ENCODE results near the gene TEKT1.
"Not testable (repeated sequence)": the region's sequence is repeated elsewhere in the genome, so short reads cannot be mapped to it uniquely, and the experiment has no call there.

TEKT1 gene

DNA sequence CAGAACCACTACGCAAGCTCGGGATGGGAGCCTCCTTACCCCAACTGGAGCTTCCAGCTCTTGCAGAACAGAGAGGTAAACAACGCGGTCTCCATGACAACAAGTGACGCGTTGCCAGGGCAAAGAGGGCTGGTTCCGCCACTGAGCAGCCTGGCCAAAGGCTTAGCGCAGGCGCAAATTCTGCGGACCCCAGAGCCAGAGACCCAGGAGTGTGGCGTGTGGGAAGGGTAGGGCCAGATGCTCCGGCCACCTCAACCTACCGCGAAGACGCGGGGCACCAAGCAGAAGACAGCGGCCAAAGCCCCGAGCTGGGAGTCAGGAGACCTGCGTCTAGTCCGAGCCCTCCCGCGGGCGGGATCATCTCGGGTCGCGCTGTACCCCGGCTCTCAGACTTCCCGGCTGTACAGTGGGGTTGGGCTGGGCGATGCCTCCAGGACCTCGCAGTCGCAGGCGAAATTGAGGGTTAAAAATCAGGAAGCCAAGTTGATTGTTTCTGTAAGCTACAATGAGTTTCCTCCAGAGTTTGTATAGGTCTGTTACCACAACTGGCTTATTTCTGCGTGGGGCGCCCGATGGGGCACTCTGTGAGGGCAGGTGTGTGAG is at the start of gene TEKT1:
Gene TEKT1 (minus strand): TSS at position 69 of the 603 bp plus-strand sequence. CDS start 1,353 bp downstream, outside the sequence.
- DNase-seq, result no peak

- not testable (repeated sequence) for DNase-seq
These were observed 47.9 kb upstream of the TEKT1 start for GRCh38 chr17:6879221-6879975.

GRCh38 chr17:6875276-6875675 is 43.7 kb upstream of the TEKT1 start:
- not testable (repeated sequence) for DNase-seq

DNA sequence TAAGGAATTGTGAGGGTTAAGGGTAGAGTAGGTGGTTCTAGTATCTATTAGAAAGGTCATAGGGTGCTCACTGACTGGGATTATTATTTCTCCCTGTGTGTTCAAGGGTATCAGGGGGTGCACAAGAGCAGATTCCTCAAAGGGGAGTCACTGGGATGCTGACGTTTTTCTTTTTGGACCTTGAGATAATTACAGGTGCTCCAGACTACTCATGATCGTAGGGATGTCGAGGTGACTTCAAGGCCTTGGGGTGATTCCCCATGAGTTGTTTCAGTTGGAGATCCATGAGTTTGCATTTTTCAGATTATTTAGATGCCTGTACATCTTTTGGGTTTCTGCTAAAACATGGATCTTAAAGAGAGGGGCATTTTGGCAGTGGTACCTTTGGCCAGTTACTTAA is 41.4 kb upstream of the TEKT1 start:
- DNase-seq, result no peak

DNA sequence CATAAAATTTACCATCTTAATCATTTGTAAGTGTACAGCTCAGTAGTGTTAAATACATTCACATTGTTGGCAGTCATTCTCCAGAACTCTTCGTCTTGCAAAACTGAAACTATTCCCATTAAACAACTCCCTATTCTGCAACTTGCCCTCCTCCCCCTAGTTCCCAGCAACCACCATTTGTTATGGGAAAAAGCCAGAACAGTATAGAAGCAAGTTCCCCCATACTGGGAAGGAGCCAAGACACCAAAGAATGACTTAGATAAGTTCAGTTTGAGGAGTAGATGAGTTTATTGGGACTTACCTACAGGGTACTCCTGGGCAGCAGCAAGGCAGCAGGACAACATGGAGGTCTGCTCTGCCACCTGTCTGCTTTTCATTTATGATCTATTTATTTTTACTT is 39.3 kb upstream of the TEKT1 start:
- no peak for DNase-seq

DNA sequence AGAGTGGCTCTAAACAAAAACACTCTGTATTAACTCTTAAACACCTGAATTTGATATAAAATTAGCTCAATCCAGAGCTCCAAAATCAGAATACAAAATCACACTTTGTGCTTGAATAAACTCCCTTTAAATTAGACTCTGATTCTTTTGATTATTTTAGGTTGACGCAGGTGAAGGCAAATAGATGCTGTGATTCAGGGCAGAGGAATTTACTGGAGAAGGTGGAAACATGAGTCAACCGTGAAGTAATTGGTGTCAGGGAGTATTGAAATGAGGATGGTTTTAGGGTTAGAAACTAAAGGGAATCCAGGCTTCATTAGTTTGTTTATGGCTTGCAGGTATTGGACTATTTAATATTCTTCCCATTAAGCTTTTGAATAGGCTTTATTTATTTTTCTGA is 37.1 kb upstream of the TEKT1 start:
- DNase-seq, result no peak

DNA sequence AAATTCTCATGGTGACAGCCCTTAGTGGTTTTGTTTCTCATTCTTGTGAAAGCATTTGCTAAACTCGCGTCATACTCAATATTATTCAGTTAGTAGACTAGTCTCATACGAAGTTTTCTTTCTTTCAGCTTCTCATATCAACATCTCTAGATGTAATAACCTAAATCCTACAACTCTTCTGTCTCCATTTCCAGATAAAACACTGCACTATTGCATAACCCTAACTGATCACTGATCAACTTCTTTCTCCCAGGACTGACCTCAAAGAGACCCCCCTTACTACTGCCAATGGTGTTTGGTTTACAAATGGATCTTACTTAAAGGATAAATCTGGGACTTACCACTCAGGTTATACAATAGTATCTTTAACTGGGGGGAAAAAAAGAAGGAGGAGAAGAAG is 36.3 kb upstream of the TEKT1 start:
- DNase-seq, result no peak

DNA sequence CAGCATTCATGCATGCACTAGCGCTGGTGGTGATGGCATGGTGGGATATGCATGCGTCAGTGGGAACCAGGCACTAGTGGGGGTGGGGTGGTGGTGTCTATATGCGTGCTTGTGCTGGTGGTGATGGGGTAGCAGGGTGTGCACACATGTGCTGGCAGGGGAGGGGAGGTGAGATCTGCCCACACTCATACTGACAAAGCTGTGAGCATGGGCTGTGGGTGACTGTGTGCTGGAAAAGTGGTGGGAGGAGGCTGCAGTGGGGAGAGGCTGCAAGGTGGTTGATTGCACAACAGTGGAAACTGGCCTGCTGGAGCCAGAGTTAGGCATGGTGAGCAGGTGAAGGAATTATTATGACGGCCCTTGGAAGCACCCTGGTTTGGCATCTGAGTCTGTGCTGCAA is 31.3 kb upstream of the TEKT1 start:
- DNase-seq, result no peak

DNA sequence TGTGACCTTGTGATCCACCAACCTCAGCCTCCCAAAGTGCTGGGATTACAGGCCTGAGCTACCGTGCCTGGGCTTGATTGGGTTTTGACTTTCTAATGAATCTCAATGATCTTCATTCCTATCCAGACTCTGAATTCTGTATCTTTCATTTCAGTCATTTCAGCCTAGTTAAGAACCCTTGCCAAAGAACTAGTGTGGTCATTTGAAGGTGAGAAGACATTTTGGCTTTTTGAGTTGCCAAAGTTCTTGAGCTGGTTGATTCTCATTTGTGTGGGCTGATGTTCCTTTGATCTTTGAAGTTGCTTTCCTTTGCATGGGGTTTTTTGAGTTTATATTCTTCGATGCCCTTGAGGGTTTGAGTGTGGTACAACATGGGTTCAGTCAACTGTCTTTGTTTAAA is 30.6 kb upstream of the TEKT1 start:
- no peak for DNase-seq

GRCh38 chr17:6857904-6858303 is 26.4 kb upstream of the TEKT1 start:
- DNase-seq, result no peak

DNA sequence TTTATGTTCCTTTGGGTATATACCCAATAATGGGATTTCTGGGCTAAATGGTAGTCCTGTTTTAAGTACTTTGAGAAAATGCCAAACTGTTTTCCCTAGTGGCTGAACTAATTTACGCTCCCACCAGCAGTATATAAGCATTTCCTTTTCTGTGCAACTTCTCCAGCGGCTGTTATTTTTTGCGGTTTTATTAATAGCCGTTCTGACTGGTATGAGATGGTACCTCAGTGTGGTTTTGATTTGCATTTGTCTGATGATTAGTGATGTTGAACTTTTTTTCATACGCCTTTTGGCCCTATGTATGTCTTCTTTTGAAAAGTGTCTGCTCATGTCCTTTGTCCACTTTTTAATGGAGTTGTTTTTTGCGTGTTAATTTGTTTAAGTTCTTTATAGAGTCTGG is 25.8 kb upstream of the TEKT1 start:
- DNase-seq, result no peak

DNA sequence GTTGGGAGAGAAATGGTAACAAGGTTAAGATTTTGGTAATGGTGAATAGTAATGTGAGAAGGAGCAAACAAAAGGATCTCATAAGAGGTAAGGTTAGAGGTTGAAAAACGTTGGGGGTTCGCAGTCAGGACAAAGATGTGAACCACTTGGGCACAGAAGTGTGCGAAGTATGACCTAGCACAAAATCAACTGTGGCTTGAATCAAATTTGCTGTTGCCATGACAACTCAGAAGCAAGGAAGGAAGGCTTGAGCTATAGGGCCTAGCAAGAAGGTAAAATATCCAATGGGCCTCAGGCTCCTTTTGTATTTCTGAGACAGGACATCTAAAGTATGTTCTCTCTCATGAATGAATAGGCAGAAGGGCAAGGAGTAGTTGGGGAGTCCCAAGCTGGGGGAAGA is 24.5 kb upstream of the TEKT1 start:
- DNase-seq, result no peak

GRCh38 chr17:6853764-6854442 is 22.4 kb upstream of the TEKT1 start:
- DNase-seq, result no peak

DNA sequence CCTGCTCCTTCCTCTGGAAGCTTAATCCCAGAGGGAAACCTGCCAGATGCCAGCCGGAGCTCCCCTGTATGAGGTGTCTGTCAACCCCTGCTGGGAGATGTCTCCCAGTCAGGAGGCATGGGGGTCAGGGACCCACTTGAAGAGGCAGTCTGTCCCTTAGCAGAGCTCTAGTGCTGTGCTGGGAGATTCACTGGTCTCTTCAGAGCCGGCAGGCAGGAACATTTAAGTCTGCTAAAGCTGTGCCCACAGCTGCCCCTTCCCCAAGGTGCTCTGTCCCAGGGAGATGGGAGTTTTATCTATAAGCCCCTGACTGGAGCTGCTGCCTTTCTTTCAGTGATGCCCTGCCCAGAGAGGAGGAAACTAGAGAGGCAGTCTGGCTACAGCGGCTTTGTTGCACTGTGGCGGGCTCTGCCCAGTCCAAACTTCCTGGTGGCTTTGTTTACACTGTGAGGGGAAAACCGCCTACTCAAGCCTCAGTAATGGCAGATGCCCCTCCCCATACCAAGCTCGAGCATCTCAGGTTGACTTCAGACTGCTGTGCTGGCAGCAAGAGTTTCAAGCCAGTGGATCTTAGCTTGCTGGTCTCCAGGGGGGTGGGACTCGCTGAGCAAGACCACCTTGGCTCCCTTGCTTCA is 17.1 kb upstream of the TEKT1 start:
- DNase-seq, result not testable (repeated sequence)

DNA sequence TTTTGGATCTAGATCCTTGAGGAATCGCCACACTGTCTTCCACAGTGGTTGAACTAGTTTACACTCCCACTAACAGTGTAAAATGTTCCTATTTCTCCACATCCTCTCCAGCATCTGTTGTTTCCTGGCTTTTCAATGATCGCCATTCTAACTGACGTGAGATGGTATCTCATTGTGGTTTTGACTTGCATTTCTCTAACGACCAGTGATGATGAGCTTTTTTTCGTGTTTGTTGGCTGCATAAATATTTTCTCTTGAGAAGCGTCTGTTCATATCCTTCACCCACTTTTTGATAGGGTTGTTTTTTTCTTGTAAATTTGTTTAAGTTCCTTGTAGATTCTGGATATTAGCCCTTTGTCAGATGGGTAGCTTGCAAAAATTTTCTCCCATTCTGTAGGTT is 14.6 kb upstream of the TEKT1 start:
- not testable (repeated sequence) for DNase-seq

DNA sequence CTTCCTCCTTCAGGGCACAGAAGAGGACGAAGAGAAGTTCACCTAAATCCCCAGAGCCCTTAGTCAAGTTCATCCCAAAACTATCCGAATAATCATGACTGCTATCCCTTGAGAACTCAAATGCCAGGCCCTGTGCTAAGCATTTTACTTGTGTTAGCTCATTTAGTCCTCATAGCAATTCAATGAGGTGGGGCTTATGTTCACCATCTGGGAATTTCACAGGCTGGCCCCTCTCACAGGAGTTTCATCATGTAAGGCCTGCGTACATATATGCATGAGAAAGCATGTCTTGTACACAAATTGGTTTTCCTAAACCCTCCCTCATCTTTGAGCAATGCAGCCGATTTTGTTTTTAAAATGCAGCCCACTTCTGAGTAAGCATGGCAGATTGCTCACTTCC is 12.9 kb upstream of the TEKT1 start:
- not testable (repeated sequence) for DNase-seq

GRCh38 chr17:6843241-6843880 is 11.8 kb upstream of the TEKT1 start:
- DNase-seq, result peak; percentile 31 to 39

GRCh38 chr17:6841769-6842168 is 10.2 kb upstream of the TEKT1 start:
- DNase-seq, result not testable (repeated sequence)

DNA sequence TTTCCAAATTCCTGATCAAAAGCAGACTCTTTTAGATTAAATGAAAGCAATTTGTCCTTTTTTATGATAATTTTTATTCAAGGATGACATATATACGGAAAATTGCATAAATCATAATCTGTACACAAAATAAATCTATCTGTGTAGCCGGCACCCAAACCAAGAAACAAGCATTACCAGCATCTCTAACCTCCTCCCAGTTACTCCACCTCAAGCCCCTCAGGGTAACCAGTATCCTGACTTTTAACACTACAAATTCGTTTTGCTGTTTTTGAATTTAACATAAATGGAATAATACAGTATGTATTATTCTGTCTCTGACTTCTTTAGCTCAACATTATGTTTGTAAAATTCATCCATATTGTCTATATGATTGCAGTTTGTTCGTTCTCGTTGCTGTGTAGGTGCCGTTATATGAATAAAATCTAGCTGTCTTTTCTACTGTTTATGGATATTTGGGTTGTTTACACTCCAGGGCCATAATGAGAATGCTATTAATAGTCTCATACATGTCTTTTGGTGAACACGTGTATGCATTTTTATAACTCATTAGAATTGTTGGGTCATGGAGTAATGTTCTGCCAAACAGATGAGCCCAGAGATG is 1.0 kb downstream of the TEKT1 start:
- DNase-seq, result no peak

DNA sequence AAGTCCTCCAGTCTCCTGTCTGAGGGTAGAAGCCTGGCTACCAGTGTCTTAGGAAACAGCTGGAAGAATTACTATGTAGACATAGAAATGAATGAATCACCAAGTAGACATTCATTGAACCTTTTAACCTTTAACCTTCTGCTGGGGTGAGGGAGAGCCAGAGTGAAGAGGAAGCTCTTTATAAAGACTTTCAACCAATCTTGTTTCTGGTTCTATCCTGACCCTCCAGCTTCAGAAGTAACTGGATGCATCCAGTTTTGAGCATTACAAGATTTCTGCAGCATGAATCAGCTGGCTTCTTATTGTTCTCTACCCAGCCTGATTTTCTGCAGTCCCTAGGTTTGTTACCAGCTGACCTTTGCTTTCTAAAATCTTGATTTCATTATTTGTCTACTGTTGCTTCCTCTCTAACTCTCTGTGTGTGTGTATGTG is 8.5 kb downstream of the TEKT1 start:
- no peak for DNase-seq

DNA sequence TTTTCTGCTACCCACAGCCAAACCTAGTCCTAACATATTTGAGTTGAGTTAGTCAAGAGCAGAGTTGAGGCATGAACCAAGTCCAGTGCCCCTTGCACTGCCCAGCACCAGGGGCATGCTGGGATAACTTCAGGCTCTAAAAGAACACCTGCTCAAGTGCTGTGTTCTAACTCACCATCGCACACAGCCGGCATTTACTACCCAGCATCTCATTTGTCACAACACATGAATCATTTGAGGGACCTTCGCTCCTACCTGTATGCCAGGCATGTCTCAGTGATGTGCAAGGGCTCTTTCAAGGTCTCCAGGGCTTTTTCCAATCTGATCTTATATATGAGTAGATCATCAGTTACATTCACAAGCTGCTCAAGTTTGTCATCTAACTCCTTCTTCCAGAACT is 12.6 kb downstream of the TEKT1 start:
- no peak for DNase-seq

GRCh38 chr17:6816368-6816767 is 15.2 kb downstream of the TEKT1 start:
- not testable (repeated sequence) for DNase-seq

DNA sequence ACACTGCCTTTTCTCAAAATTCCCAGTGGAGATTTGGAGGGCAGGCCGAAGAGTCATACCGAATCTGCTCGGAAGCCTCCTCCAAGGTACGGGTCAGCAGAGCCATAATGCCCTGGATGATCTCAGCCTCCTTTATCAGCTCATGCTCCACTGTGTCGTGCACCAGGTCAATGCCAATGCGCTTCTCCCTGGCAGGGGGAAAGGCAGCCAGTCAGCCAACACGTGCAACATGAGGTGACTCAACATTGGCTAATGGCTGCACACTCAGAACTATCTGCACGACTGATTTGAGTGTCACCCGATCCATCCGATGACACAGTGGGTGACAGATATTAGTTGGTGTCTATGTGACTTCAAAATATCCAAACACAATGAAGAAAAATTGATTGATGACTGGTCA is 15.8 kb downstream of the TEKT1 start:
- DNase-seq, result no peak

All from AML-193 (cell line).